ENCODE results near the gene PTPN14.

Gene PTPN14

GRCh38 chr1:214360116-214360515 is 191.3 kb downstream of the PTPN14 start:
- no peak for DNase-seq

- DNase-seq, result no peak
Measured at GRCh38 chr1:214354440-214355148, 196.8 kb downstream of the PTPN14 start.

GRCh38 chr1:214352838-214353237 is 198.6 kb downstream of the PTPN14 start:
- no peak for DNase-seq

GRCh38 chr1:214351551-214352277 is 199.7 kb downstream of the PTPN14 start:
- DNase-seq, result no peak

GRCh38 chr1:214349781-214350180 is 201.6 kb downstream of the PTPN14 start:
- no peak for DNase-seq

- DNase-seq, result no peak
Measured at GRCh38 chr1:214349008-214349407, 202.4 kb downstream of the PTPN14 start.

- no peak for DNase-seq
Measured at GRCh38 chr1:214344897-214345296, 206.5 kb downstream of the PTPN14 start.

GRCh38 chr1:214342525-214342924 is 208.9 kb downstream of the PTPN14 start:
- DNase-seq, result no peak

- no peak for DNase-seq
Measured at GRCh38 chr1:214341932-214342331, 209.5 kb downstream of the PTPN14 start.

GRCh38 chr1:214341459-214341858 is 209.9 kb downstream of the PTPN14 start:
- no peak for DNase-seq

GRCh38 chr1:214338212-214338611 is 213.2 kb downstream of the PTPN14 start:
- DNase-seq, result no peak

GRCh38 chr1:214337511-214337910 is 213.9 kb downstream of the PTPN14 start:
- no peak for DNase-seq

- DNase-seq, result no peak
Measured at GRCh38 chr1:214337015-214337414, 214.4 kb downstream of the PTPN14 start.

- DNase-seq, result no peak
Measured at GRCh38 chr1:214335567-214335966, 215.8 kb downstream of the PTPN14 start.

- peak; percentile 62 for DNase-seq
Measured at GRCh38 chr1:214332946-214333798, 218.2 kb downstream of the PTPN14 start.

GRCh38 chr1:214331827-214332423 is 219.5 kb downstream of the PTPN14 start:
- DNase-seq, result peak; percentile 81

- DNase-seq, result no peak
Measured at GRCh38 chr1:214331180-214331579, 220.2 kb downstream of the PTPN14 start.

GRCh38 chr1:214330715-214331114 is 220.7 kb downstream of the PTPN14 start:
- no peak for DNase-seq

- DNase-seq, result no peak
Measured at GRCh38 chr1:214330222-214330621, 221.2 kb downstream of the PTPN14 start.

- no peak for DNase-seq
Measured at GRCh38 chr1:214329470-214330220, 221.8 kb downstream of the PTPN14 start.

GRCh38 chr1:214328770-214329469 is 222.5 kb downstream of the PTPN14 start:
- peak; percentile 80 for DNase-seq

- DNase-seq, result no peak
Measured at GRCh38 chr1:214327514-214327913, 223.9 kb downstream of the PTPN14 start.
